NT2/D1 (cell line): ENCODE results near the gene POLR1B.

Source experiments
- DNase-seq: peaks from one replicate; pipeline ENCODE4 v3.0.0-alpha.2; 2011; ENCODE audit warnings: low read depth, low spot score
- H3K27me3 ChIP-seq: 2 replicates; pipeline ENCODE4 v1.6.0; 2011; ENCODE audit warnings: mild to moderate bottlenecking; ENCODE audit not compliant: insufficient read length, insufficient read depth
- H3K36me3 ChIP-seq: 2 replicates; pipeline ENCODE4 v1.6.1; 2011; ENCODE audit warnings: mild to moderate bottlenecking, low read length, mixed read lengths; ENCODE audit not compliant: insufficient read depth, insufficient read length
- H3K4me1 ChIP-seq: 2 replicates; pipeline ENCODE4 v1.5.1; 2011; ENCODE audit not compliant: insufficient read depth, insufficient read length
- H3K4me3 ChIP-seq: 2 replicates; pipeline ENCODE4 v1.5.1; 2011; ENCODE audit warnings: low read depth; ENCODE audit not compliant: insufficient read length
- H3K9ac ChIP-seq: 2 replicates; pipeline ENCODE4 v1.6.0; 2011; ENCODE audit warnings: low read depth; ENCODE audit not compliant: insufficient read length
- H3K9me3 ChIP-seq: 2 replicates; pipeline ENCODE4 v1.5.1; 2011; ENCODE audit warnings: mild to moderate bottlenecking, low read length; ENCODE audit not compliant: insufficient read depth
- SUZ12 ChIP-seq: IDR thresholded peaks from 2 replicates; pipeline ENCODE4 v1.6.1; 2011; ENCODE audit not compliant: insufficient read length, insufficient read depth; ENCODE audit errors: extremely low read depth
- YY1 ChIP-seq: IDR thresholded peaks from 2 replicates; pipeline ENCODE4 v1.6.1; 2011; ENCODE audit not compliant: insufficient read length, insufficient read depth
- ZNF274 ChIP-seq: IDR thresholded peaks from 2 replicates; pipeline ENCODE4 v1.6.1; 2011; ENCODE audit warnings: mild to moderate bottlenecking, low read depth, low read length

Gene POLR1B

GRCh38 chr2:112583497-112584133, 41.4 kb downstream of the POLR1B start:
- Histone ChIP-seq H3K4me3 (peak overlapping the region; percentile 87), H3K27me3 (no peaks in the 10 kb centered on the region), H3K9ac (peak overlapping the region; percentile 97), H3K4me1 (no peaks in the 10 kb centered on the region), H3K36me3 (peaks cover 24% of the 10 kb centered on the region), H3K9me3 (no peaks in the 10 kb centered on the region)
- TF ChIP-seq SUZ12 = no peak
- TF ChIP-seq YY1 = no peak
- no peak for TF ChIP-seq ZNF274
- DNase-seq = no peak

- TF ChIP-seq ZNF274 (no peak), SUZ12 (no peak), YY1 (peak; percentile 89)
- Histone ChIP-seq H3K27me3 (no peaks in the 10 kb centered on the region), H3K9ac (peak within 1 kb of the TSS; percentile 97)
These were observed 42.0 kb downstream of the POLR1B start, which contains the start of gene CHCHD5 for GRCh38 chr2:112584134-112584890. CHCHD5 (plus strand) TSS chr2:112584609; CDS start chr2:112584648, 39 bp downstream.

GRCh38 chr2:112584891-112585250, 42.6 kb downstream of the POLR1B start:
- no peaks in the 10 kb centered on the region for H3K4me1 ChIP-seq
- peak overlapping the region; percentile 97 for H3K9ac ChIP-seq
- TF ChIP-seq ZNF274 (no peak), YY1 (no peak), SUZ12 (no peak)
- H3K27me3 ChIP-seq = no peaks in the 10 kb centered on the region
- DNase-seq = no peak
- peak overlapping the region; percentile 87 for H3K4me3 ChIP-seq
- peaks cover 32% of the 10 kb centered on the region for H3K36me3 ChIP-seq
- H3K9me3 ChIP-seq = no peaks in the 10 kb centered on the region

More at GRCh38 chr2:112584134-112584890, 42.0 kb downstream of the POLR1B start, which contains the start of gene CHCHD5:
- DNase-seq = peak; percentile 79
- H3K4me3 ChIP-seq = peak within 1 kb of the TSS; percentile 87
- no peaks in the 10 kb centered on the region for H3K9me3 ChIP-seq
- no peaks in the 10 kb centered on the region for H3K4me1 ChIP-seq
- H3K36me3 ChIP-seq = peaks cover 28% of the 10 kb centered on the region

- peak overlapping the region; percentile 87 for H3K4me3 ChIP-seq
- peak overlapping the region; percentile 97 for H3K9ac ChIP-seq
- DNase-seq = no peak
- H3K27me3 ChIP-seq = no peaks in the 10 kb centered on the region
- no peaks in the 10 kb centered on the region for H3K9me3 ChIP-seq
- TF ChIP-seq YY1 (no peak), ZNF274 (no peak), SUZ12 (no peak)
- H3K36me3 ChIP-seq = peaks cover 35% of the 10 kb centered on the region
- no peaks in the 10 kb centered on the region for H3K4me1 ChIP-seq
These were observed 43.1 kb downstream of the POLR1B start for GRCh38 chr2:112585400-112585799.

- DNase-seq = no peak
- H3K27me3 ChIP-seq = no peaks in the 10 kb centered on the region
- TF ChIP-seq ZNF274 (no peak), SUZ12 (no peak), YY1 (no peak)
- H3K4me1 ChIP-seq = no peaks in the 10 kb centered on the region
- no peaks in the 10 kb centered on the region for H3K9me3 ChIP-seq
- H3K36me3 ChIP-seq = peaks cover 40% of the 10 kb centered on the region
- H3K4me3 ChIP-seq = no peak overlapping the region
- H3K9ac ChIP-seq = no peak overlapping the region
These were observed 43.7 kb downstream of the POLR1B start for GRCh38 chr2:112585873-112586464.

- H3K27me3 ChIP-seq = no peaks in the 10 kb centered on the region
- peaks cover 43% of the 10 kb centered on the region for H3K36me3 ChIP-seq
- no peaks in the 10 kb centered on the region for H3K4me1 ChIP-seq
- no peak for TF ChIP-seq SUZ12
- H3K4me3 ChIP-seq = no peak overlapping the region
- H3K9me3 ChIP-seq = no peaks in the 10 kb centered on the region
- DNase-seq = no peak
- no peak overlapping the region for H3K9ac ChIP-seq
These were observed 46.4 kb downstream of the POLR1B start for GRCh38 chr2:112588611-112589045.

- H3K9ac ChIP-seq = no peak overlapping the region
- H3K4me3 ChIP-seq = no peak overlapping the region
These were observed 49.1 kb downstream of the POLR1B start for GRCh38 chr2:112591413-112591812.

More at GRCh38 chr2:112591413-112591812, 49.1 kb downstream of the POLR1B start:
- TF ChIP-seq YY1 (no peak), SUZ12 (no peak), ZNF274 (no peak)
- no peaks in the 10 kb centered on the region for H3K4me1 ChIP-seq
- peaks cover 42% of the 10 kb centered on the region for H3K36me3 ChIP-seq
- no peaks in the 10 kb centered on the region for H3K27me3 ChIP-seq
- DNase-seq = no peak
- H3K9me3 ChIP-seq = no peaks in the 10 kb centered on the region
